ENCODE results near the gene AMPD2. TPM values are rescaled to one million over a fixed set of nuclear protein-coding genes. Genes with fewer than 3 reads are reported as not detected.
"Not testable (repeated sequence)": the region's sequence is repeated elsewhere in the genome, so short reads cannot be mapped to it uniquely, and the experiment has no call there.

AMPD2 gene
- total RNA-seq, 1 experiment from 2014 or later = 69.9 TPM

DNA sequence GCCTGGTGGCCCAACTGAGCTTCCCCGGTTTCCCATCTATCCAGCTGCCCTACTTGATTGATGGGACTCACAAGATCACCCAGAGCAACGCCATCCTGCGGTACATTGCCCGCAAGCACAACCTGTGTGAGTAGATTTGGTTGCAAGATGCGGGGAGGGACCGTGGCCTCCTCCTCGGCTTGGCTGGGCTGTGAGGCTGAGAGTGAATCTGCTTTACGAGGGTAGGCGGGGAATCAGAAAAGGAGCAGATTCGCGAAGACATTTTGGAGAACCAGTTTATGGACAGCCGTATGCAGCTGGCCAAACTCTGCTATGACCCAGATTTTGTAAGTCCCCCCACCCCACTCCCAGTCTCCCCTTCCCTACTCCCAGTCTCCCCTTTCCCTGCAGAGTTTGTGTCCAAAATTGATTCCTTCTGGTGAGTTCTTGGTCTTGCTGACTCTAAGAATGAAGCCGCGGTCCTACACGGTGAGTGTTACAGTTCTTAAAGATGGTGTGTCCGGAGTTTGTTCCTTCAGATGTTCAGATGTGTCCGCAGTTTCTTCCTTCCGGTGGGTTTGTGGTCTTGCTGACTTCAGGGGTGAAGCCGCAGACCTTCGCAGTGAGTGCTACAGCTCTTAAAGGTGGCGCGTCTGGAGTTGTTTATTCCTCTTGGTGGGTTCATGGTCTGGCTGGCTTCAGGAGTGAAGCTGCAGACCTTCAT, 49.8 kb downstream of the AMPD2 start (continued):
- TF ChIP-seq, protein P1, sequence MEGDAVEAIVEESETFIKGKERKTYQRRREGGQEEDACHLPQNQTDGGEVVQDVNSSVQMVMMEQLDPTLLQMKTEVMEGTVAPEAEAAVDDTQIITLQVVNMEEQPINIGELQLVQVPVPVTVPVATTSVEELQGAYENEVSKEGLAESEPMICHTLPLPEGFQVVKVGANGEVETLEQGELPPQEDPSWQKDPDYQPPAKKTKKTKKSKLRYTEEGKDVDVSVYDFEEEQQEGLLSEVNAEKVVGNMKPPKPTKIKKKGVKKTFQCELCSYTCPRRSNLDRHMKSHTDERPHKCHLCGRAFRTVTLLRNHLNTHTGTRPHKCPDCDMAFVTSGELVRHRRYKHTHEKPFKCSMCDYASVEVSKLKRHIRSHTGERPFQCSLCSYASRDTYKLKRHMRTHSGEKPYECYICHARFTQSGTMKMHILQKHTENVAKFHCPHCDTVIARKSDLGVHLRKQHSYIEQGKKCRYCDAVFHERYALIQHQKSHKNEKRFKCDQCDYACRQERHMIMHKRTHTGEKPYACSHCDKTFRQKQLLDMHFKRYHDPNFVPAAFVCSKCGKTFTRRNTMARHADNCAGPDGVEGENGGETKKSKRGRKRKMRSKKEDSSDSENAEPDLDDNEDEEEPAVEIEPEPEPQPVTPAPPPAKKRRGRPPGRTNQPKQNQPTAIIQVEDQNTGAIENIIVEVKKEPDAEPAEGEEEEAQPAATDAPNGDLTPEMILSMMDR (IDR thresholded peaks at IDR 0.05 in 2 of 3, conservative IDR thresholded peaks at IDR 0.05 in 1 of 3; ENCODE audit: borderline replicate concordance in 1 of 3, insufficient read depth in 1 of 3, low read depth in 2 of 3, low read length in 2 of 3) = no peak
- TF ChIP-seq ZNF274 (IDR thresholded peaks at IDR 0.05; ENCODE audit: low read depth, low read length) (no peak), POLR2A (IDR thresholded peaks at IDR 0.05; ENCODE audit: borderline replicate concordance, extremely low read depth, insufficient read depth, insufficient read length) (no peak), EZH2phosphoT487 (IDR thresholded peaks at IDR 0.05; ENCODE audit: borderline replicate concordance) (no peak), SP1 (IDR thresholded peaks at IDR 0.05; ENCODE audit: low read depth) (no peak)
- TF ChIP-seq, protein P2, sequence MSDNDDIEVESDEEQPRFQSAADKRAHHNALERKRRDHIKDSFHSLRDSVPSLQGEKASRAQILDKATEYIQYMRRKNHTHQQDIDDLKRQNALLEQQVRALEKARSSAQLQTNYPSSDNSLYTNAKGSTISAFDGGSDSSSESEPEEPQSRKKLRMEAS (IDR thresholded peaks at IDR 0.05) = no peak

DNA sequence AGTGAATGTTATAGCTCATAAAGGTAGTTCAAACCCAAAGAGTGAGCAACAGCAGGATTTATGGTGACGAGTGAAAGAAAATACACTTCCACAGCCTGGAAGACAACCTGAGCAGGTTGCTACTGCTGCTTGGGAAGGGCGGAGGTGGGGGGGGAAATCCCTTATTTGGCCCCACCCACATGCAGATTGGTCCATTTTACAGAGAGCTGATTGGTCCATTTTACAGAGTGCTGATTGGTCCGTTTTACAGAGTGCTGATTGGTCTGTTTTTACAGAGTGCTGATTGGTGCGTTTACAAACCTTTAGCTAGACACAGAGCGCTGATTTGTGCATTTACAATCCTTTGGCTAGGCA, 50.3 kb downstream of the AMPD2 start:
- H3K27ac ChIP-seq (ENCODE audit: low read depth, low read length); H3K9ac ChIP-seq (ENCODE audit: low read length); H3K4me1 ChIP-seq (ENCODE audit: control insufficient read depth in 1 of 2, insufficient read depth in 2 of 2, low read length in 2 of 2); H3K4me2 ChIP-seq (ENCODE audit: low read length); H3K36me3 ChIP-seq (ENCODE audit: control insufficient read depth in 1 of 2, insufficient read depth in 2 of 2, low read length in 2 of 2); BruUV-seq (replicated peaks); H3K9me2 ChIP-seq (ENCODE audit: insufficient read depth); CTCF ChIA-PET; ATAC-seq; H3K79me2 ChIP-seq (ENCODE audit: insufficient read depth, low read length); H4K20me1 ChIP-seq (ENCODE audit: insufficient read depth); H3K27me3 ChIP-seq (ENCODE audit: insufficient read depth, low read length); DNase-seq (ENCODE audit: low read depth, low spot score); H3K9me3 ChIP-seq (ENCODE audit: control insufficient read depth in 1 of 2, insufficient read depth in 1 of 2, low read depth in 1 of 2, low read length in 2 of 2); RAD21 ChIA-PET (ENCODE audit: low non-redundant PET in 1 of 2, low total read pairs in 2 of 2, uncharacterized antibody in 2 of 2, unreplicated experiment in 2 of 2); H2AFZ ChIP-seq (ENCODE audit: low read depth, low read length, poor library complexity, severe bottlenecking); H3K4me3 ChIP-seq (replicated peaks in 1 of 2; ENCODE audit: low read depth in 1 of 2, low read length in 2 of 2); POLR2A ChIA-PET: not testable (repeated sequence)
- intact Hi-C loops (cut with micrococcal nuclease) = loop anchor here (5.0 kb wide), 1 partner anchor 37 kb away; no protein-coding TSS in a partner anchor
